Measurements from ENCODE around the gene SHMT2. TPM values are rescaled to one million over a fixed set of nuclear protein-coding genes. Genes with fewer than 3 reads are reported as not detected.
"Not testable (repeated sequence)": the region's sequence is repeated elsewhere in the genome, so short reads cannot be mapped to it uniquely, and the experiment has no call there.

The SHMT2 gene
- total RNA-seq, 1 experiment from 2014 or later = 280 TPM

- peak; percentile 42; the same call in 1 of the 2 replicates for TF ChIP-seq SRF (IDR thresholded peaks at IDR 0.05; ENCODE audit: low read depth)
- TF ChIP-seq MAX (IDR thresholded peaks at IDR 0.05) = peak; percentile 57; the same call in 1 of the 2 replicates
- TF ChIP-seq YY1 (IDR thresholded peaks at IDR 0.05; ENCODE audit: extremely low read depth, insufficient replicate concordance, low read depth, low read length) = no peak
- TF ChIP-seq SP1 (IDR thresholded peaks at IDR 0.05; ENCODE audit: low read depth) = peak; percentile 72
Observed at GRCh38 chr12:57280211-57281062, 50.9 kb downstream of the SHMT2 start (continued).

- H3K79me2 ChIP-seq (ENCODE audit: insufficient read depth, low read length); DNase-seq (ENCODE audit: low read depth, low spot score); H3K36me3 ChIP-seq (ENCODE audit: control insufficient read depth in 1 of 2, insufficient read depth in 2 of 2, low read length in 2 of 2); H3K4me2 ChIP-seq (ENCODE audit: low read length); POLR2A ChIA-PET; RAD21 ChIA-PET (ENCODE audit: low non-redundant PET in 1 of 2, low total read pairs in 2 of 2, uncharacterized antibody in 2 of 2, unreplicated experiment in 2 of 2); ATAC-seq; H3K27me3 ChIP-seq (ENCODE audit: insufficient read depth, low read length); H2AFZ ChIP-seq (ENCODE audit: low read depth, low read length, poor library complexity, severe bottlenecking); H4K20me1 ChIP-seq (ENCODE audit: insufficient read depth); H3K9ac ChIP-seq (ENCODE audit: low read length); H3K27ac ChIP-seq (ENCODE audit: low read depth, low read length); H3K9me2 ChIP-seq (ENCODE audit: insufficient read depth); intact Hi-C loops (cut with micrococcal nuclease); BruUV-seq (replicated peaks); H3K4me3 ChIP-seq (replicated peaks in 1 of 2; ENCODE audit: low read depth in 1 of 2, low read length in 2 of 2); H3K9me3 ChIP-seq (ENCODE audit: control insufficient read depth in 1 of 2, insufficient read depth in 1 of 2, low read depth in 1 of 2, low read length in 2 of 2): not testable (repeated sequence)
- peaks cover 20 to 46% of the 10 kb centered on the region in 2 experiments for H3K4me1 ChIP-seq (ENCODE audit: control insufficient read depth in 1 of 2, insufficient read depth in 2 of 2, low read length in 2 of 2)
- CTCF ChIA-PET = interaction anchor here (1.7 kb wide), 1 partner anchor 171 kb away, joined by 7 read pairs; no protein-coding TSS in a partner anchor
Observed at GRCh38 chr12:57282073-57282472, 52.6 kb downstream of the SHMT2 start.

MicroRNA genes within 50 kb of the gene (microRNA counts, 767-probe panel; counts per million panel counts)
- microRNA hsa-miR-1228-3p = not detected

Small RNA genes within 50 kb of the gene (microRNA-seq; reads per million reads assigned to microRNA genes)
- gene MIR1228 (ENCODE audit: borderline number of aligned reads) = 2.0 reads per million

Other genes with a start within 250 kb of the SHMT2 start
- 12.3 TPM for gene ZBTB39, start 223.2 kb upstream of the SHMT2 start, total RNA-seq (2021; ENCODE audit: unreplicated experiment)
- gene TAC3, start 213.2 kb upstream of the SHMT2 start, total RNA-seq (2021; ENCODE audit: unreplicated experiment) = not detected
- 0.76 TPM for gene MYO1A, start 179.6 kb upstream of the SHMT2 start, total RNA-seq (2021; ENCODE audit: unreplicated experiment)
- 35.2 TPM for gene NEMP1, start 150.9 kb upstream of the SHMT2 start, total RNA-seq (2021; ENCODE audit: unreplicated experiment)
- gene NAB2, start 140.6 kb upstream of the SHMT2 start, total RNA-seq (2021; ENCODE audit: unreplicated experiment) = 77.1 TPM
- gene STAT6, start 118.3 kb upstream of the SHMT2 start, total RNA-seq (2021; ENCODE audit: unreplicated experiment) = 78.5 TPM
- gene LRP1, start 101.2 kb upstream of the SHMT2 start, total RNA-seq (2021; ENCODE audit: unreplicated experiment) = 12.0 TPM
- gene LRP1-AS, start 82.1 kb upstream of the SHMT2 start, total RNA-seq (2021; ENCODE audit: unreplicated experiment) = not detected
- gene NXPH4, start 12.9 kb upstream of the SHMT2 start, total RNA-seq (2021; ENCODE audit: unreplicated experiment) = 20.0 TPM
- 2.5 TPM for gene STAC3, start 21.5 kb downstream of the SHMT2 start, total RNA-seq (2021; ENCODE audit: unreplicated experiment)
- 45.4 TPM for gene R3HDM2, start 201.3 kb downstream of the SHMT2 start, total RNA-seq (2021; ENCODE audit: unreplicated experiment)
- 0.20 TPM for gene INHBC, start 205.1 kb downstream of the SHMT2 start, total RNA-seq (2021; ENCODE audit: unreplicated experiment)
- gene INHBE, start 225.6 kb downstream of the SHMT2 start, total RNA-seq (2021; ENCODE audit: unreplicated experiment) = 0.89 TPM
- gene GLI1, start 230.1 kb downstream of the SHMT2 start, total RNA-seq (2021; ENCODE audit: unreplicated experiment) = 6.4 TPM